Stimulated activated CD4-positive, alpha-beta T cell treated with anti-CD3 and anti-CD28 coated beads, TNF-alpha, amount 100 ng/mL, for 4 hours (primary cell): ENCODE data around the gene GDF7.

Source experiments
- DNase-seq, 3 experiments: peaks; one replicate each; pipeline ENCODE4 v3.0.0-alpha.2; 2020; ENCODE audit warnings: low read depth in 3 of 3

GDF7 gene

GRCh38 chr2:20674309-20674965 is 7.5 kb downstream of the GDF7 start:
- DNase-seq: no peak

GRCh38 chr2:20674974-20675679 is 8.2 kb downstream of the GDF7 start:
- DNase-seq: no peak

GRCh38 chr2:20675701-20676352 is 8.9 kb downstream of the GDF7 start:
- DNase-seq: no peak

GRCh38 chr2:20676353-20677215 is 9.6 kb downstream of the GDF7 start:
- no peak for DNase-seq

- no peak for DNase-seq
Measured at GRCh38 chr2:20677301-20678085, 10.5 kb downstream of the GDF7 start.

- no peak for DNase-seq
Measured at GRCh38 chr2:20678086-20678395, 11.1 kb downstream of the GDF7 start.

- DNase-seq: no peak
Measured at GRCh38 chr2:20678780-20679179, 11.8 kb downstream of the GDF7 start.

- no peak for DNase-seq
Measured at GRCh38 chr2:20680744-20681375, 13.9 kb downstream of the GDF7 start.

- DNase-seq: no peak
Measured at GRCh38 chr2:20682167-20682920, 15.4 kb downstream of the GDF7 start.

GRCh38 chr2:20684581-20685063 is 17.7 kb downstream of the GDF7 start:
- DNase-seq: no peak

- no peak for DNase-seq
Measured at GRCh38 chr2:20687260-20687832, 20.4 kb downstream of the GDF7 start.

GRCh38 chr2:20689428-20690264 is 22.7 kb downstream of the GDF7 start:
- DNase-seq: no peak

GRCh38 chr2:20691076-20691734 is 24.3 kb downstream of the GDF7 start:
- no peak for DNase-seq

GRCh38 chr2:20692081-20692480 is 25.1 kb downstream of the GDF7 start:
- no peak for DNase-seq

- DNase-seq: no peak
Measured at GRCh38 chr2:20693317-20693716, 26.4 kb downstream of the GDF7 start.

GRCh38 chr2:20696366-20696765 is 29.4 kb downstream of the GDF7 start:
- no peak for DNase-seq

GRCh38 chr2:20697322-20697934 is 30.5 kb downstream of the GDF7 start:
- no peak for DNase-seq
